ENCODE data around the gene LRRC63. TPM values are rescaled to one million over a fixed set of nuclear protein-coding genes. Genes with fewer than 3 reads are reported as not detected.

The LRRC63 gene
- polyA plus RNA-seq, 3 donors = 0.36 TPM; not detected in 2

- Mint-ChIP-seq H3K27me3 (ENCODE audit: low read depth in 3 of 3) (no peaks in the 10 kb centered on the region), H3K27ac (no peak overlapping the region), H3K9me3 (no peaks in the 10 kb centered on the region)
Observed at GRCh38 chr13:46206143-46206542, 5.6 kb upstream of the LRRC63 start.

GRCh38 chr13:46207828-46208227, 3.9 kb upstream of the LRRC63 start:
- H3K4me1 ChIP-seq (ENCODE audit: control insufficient read depth in 1 of 2, insufficient read depth in 2 of 2, low read length in 2 of 2) = peaks cover 8 to 20% of the 10 kb centered on the region in 2 donors
- 100% methylated on average over 7 of the region's 7 CpGs for WGBS (ENCODE audit: insufficient coverage)
- no peaks in the 10 kb centered on the region for H3K9me3 Mint-ChIP-seq
- peak overlapping the region in 1 of 7 donors; percentile 36 for H3K27ac Mint-ChIP-seq
- peaks cover 21% of the 10 kb centered on the region for H3K4me1 Mint-ChIP-seq
- no peaks in the 10 kb centered on the region for H4K20me1 ChIP-seq (ENCODE audit: insufficient read depth, low read length)
- H3K36me3 ChIP-seq (replicated peaks in 1 of 2; ENCODE audit: control insufficient read depth in 1 of 2, insufficient read depth in 2 of 2, low read length in 2 of 2) = no peaks in the 10 kb centered on the region
- H3K4me3 ChIP-seq (replicated peaks in 1 of 3; ENCODE audit: low read depth in 2 of 3, low read length in 3 of 3) = no peak overlapping the region
- no peak for TF ChIP-seq CTCF (IDR thresholded peaks at IDR 0.05)
- H3K27ac ChIP-seq (ENCODE audit: low read depth in 1 of 2, low read length in 2 of 2) = no peak overlapping the region
- no peaks in the 10 kb centered on the region for H3K79me2 ChIP-seq (ENCODE audit: insufficient read depth, low read length)
- no peaks in the 10 kb centered on the region for H3K9me3 ChIP-seq (replicated peaks in 1 of 2; ENCODE audit: control insufficient read depth in 1 of 2, insufficient read depth in 1 of 2, low read length in 2 of 2)
- no peaks in the 10 kb centered on the region for H3K27me3 ChIP-seq (ENCODE audit: control insufficient read depth in 2 of 2, insufficient read depth in 2 of 2, low read length in 2 of 2)
- H3K9ac ChIP-seq (ENCODE audit: insufficient read depth, low read length, poor library complexity, severe bottlenecking) = no peak overlapping the region
- H3K4me3 Mint-ChIP-seq = no peak overlapping the region
- no peak overlapping the region for H2AFZ ChIP-seq (ENCODE audit: insufficient read depth, low read depth, low read length, poor library complexity, severe bottlenecking)
- intact Hi-C loops (cut with micrococcal nuclease) = no loop called here
- no peaks in the 10 kb centered on the region for H3K27me3 Mint-ChIP-seq (ENCODE audit: low read depth in 3 of 3)
- H3K4me2 ChIP-seq (replicated peaks; ENCODE audit: extremely low read depth, low read length, poor library complexity, severe bottlenecking) = no peak overlapping the region
- no peak for DNase-seq
- H3K36me3 Mint-ChIP-seq = no peaks in the 10 kb centered on the region

More at GRCh38 chr13:46206143-46206542, 5.6 kb upstream of the LRRC63 start:
- H3K27me3 ChIP-seq (ENCODE audit: control insufficient read depth in 2 of 2, insufficient read depth in 2 of 2, low read length in 2 of 2) = no peaks in the 10 kb centered on the region
- no peak overlapping the region for H3K27ac ChIP-seq (ENCODE audit: low read depth in 1 of 2, low read length in 2 of 2)
- TF ChIP-seq CTCF (IDR thresholded peaks at IDR 0.05) = no peak
- H2AFZ ChIP-seq (ENCODE audit: insufficient read depth, low read depth, low read length, poor library complexity, severe bottlenecking) = no peak overlapping the region
- no peak overlapping the region for H3K9ac ChIP-seq (ENCODE audit: insufficient read depth, low read length, poor library complexity, severe bottlenecking)
- H3K4me3 Mint-ChIP-seq = no peak overlapping the region
- peaks cover 5 to 17% of the 10 kb centered on the region in 2 donors for H3K4me1 ChIP-seq (ENCODE audit: control insufficient read depth in 1 of 2, insufficient read depth in 2 of 2, low read length in 2 of 2)
- no peaks in the 10 kb centered on the region for H3K9me3 ChIP-seq (replicated peaks in 1 of 2; ENCODE audit: control insufficient read depth in 1 of 2, insufficient read depth in 1 of 2, low read length in 2 of 2)
- H3K4me1 Mint-ChIP-seq = peaks cover 21% of the 10 kb centered on the region
- no peak overlapping the region for H3K4me3 ChIP-seq (replicated peaks in 1 of 3; ENCODE audit: low read depth in 2 of 3, low read length in 3 of 3)
- no peak overlapping the region for H3K4me2 ChIP-seq (replicated peaks; ENCODE audit: extremely low read depth, low read length, poor library complexity, severe bottlenecking)
- 83% methylated on average over 1 of the region's 1 CpG for WGBS (ENCODE audit: insufficient coverage)
- intact Hi-C loops (cut with micrococcal nuclease) = no loop called here
- no peaks in the 10 kb centered on the region for H3K36me3 ChIP-seq (replicated peaks in 1 of 2; ENCODE audit: control insufficient read depth in 1 of 2, insufficient read depth in 2 of 2, low read length in 2 of 2)
- no peak for DNase-seq
- no peaks in the 10 kb centered on the region for H3K36me3 Mint-ChIP-seq
- H3K79me2 ChIP-seq (ENCODE audit: insufficient read depth, low read length) = no peaks in the 10 kb centered on the region
- no peaks in the 10 kb centered on the region for H4K20me1 ChIP-seq (ENCODE audit: insufficient read depth, low read length)

Data from CD14-positive monocyte (primary cell).